ENCODE data around the gene MBOAT7.

MBOAT7 gene

DNA sequence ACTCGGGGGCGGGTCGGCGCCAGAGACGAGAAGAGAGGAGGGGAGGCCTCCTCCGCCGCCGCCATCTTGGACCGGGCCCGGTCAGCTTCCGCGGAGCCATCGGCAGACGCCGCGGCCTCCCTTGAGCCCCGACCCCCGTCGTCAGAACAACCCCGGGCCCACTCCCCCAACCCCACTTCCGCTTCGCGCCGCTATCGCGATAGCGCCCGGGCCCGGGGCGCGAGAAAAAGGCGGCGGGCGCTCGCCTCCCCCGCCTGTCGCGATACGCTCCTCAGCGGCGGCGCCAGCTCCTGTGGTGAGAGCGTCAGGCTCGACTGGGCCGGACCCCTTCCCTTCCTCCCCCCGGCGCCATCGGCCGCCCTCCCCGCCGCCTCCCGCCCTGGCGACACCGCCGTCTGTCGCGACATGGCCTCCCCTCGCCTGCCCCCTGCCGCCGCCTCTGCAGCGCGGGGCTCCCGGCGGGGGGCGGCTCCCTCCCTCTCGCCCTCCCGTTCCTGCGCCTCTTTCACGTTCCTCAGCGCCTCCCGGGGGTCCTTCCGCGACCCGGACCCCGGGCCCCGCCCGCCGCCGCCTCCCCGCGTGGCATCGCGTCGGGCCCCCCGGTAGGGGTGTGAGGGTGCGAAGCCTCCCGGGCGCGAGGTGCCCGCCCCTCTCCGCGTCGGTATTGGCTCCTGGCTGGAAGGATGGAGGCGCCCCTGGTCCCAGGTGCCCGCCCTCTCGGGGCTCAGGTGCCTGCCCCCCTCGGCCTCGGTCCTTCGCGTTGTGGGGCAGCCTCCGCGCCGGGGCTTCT, 51.5 kb downstream of the MBOAT7 start, which contains the start of gene CNOT3:
TSS of gene CNOT3 (plus strand) at position 64 of the 790 bp plus-strand sequence. CDS start 5,217 bp downstream, outside the sequence.
- DNase-seq = no peak

- DNase-seq = peak; percentile 94 to 95
Observed at GRCh38 chr19:54136864-54137698, 52.3 kb downstream of the MBOAT7 start.

DNA sequence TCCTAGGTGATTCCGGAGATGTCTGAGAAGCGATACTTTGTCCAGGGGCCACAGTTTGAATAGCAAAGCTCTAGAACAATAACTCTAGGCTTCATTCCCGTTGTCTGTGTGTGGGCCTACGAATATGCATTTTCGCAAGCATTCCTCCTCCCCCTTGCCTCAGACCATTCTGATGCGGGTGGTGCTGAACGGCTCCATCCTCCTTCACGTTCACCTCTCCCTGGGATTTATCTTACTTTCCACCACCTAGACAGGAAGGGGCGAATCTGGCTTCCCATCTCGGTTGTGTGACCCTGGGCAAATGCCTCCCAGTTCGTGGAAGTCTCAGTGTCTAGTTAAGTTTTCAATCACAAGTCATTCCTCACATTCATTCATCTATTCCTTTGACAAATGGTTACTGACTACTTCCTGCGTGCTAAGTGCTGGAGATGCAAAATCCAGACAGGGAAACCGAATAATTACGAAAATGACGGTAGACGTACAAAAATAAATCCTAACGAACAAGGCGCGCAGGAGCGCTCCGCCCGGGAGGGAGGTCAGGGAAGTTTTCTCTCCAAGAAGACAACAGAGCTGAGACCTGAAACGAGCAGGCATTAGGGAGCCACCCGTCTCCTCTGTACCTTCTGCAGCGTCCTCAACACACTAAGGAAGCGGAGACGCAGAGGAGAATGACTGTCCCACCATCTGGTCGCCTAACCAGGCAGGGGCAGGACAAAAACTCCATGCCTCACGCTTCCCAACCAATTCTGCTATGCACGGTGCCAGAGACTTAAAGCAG, 53.1 kb downstream of the MBOAT7 start:
- DNase-seq = no peak

DNA sequence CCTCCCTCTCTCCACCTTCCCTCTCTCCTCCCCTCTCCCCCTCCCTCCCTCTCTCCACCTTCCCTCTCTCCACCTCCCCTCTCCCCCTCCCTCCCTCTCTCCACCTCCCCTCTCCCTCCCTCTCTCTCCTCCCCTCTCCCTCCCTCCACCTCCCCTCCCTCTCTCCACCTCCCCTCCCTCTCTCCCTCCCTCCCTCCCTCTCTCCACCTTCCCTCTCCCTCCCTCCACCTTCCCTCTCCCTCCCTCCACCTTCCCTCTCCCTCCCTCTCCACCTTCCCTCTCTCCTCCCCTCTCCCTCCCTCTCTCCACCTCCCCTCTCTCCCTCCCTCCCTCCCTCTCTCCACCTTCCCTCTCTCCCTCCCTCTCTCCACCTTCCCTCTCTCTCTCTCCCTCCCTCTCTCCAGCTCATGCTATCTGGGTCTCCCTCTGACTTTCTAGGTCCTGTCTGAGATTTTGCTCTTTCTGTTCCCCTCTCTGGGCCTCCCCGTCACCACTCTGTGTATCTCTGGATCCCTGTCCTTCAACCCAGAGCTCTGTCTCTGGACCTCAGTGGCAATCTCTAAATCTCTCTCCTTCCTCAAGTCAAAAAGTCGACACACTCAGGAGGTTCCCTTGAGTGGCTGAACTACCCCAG, 55.3 kb downstream of the MBOAT7 start:
- no peak for DNase-seq

- DNase-seq = no peak
Observed at GRCh38 chr19:54133312-54133956, 55.9 kb downstream of the MBOAT7 start.

DNA sequence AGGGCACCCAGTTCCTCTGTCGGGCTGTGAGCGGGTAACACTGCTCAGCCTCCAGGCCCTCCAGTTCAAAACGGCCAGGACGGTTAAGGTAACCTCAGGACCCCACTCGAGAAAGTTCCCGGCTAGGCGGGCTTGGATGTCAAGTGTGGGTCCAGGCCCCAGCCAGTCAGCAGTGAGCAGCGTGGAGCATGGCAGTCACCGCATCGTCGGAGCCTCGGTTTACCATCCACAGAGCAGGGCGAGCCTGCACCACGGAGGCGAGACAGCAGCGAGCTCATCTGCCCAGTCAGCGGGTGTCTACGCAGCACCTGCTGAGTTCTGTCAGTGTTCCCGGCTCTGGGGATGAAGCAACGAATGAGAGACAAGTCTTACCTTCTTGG, 59.8 kb downstream of the MBOAT7 start:
- no peak for DNase-seq

- no peak for DNase-seq
Observed at GRCh38 chr19:54128796-54129616, 60.4 kb downstream of the MBOAT7 start.

GRCh38 chr19:54128441-54128725, 61.0 kb downstream of the MBOAT7 start:
- DNase-seq = no peak

DNA sequence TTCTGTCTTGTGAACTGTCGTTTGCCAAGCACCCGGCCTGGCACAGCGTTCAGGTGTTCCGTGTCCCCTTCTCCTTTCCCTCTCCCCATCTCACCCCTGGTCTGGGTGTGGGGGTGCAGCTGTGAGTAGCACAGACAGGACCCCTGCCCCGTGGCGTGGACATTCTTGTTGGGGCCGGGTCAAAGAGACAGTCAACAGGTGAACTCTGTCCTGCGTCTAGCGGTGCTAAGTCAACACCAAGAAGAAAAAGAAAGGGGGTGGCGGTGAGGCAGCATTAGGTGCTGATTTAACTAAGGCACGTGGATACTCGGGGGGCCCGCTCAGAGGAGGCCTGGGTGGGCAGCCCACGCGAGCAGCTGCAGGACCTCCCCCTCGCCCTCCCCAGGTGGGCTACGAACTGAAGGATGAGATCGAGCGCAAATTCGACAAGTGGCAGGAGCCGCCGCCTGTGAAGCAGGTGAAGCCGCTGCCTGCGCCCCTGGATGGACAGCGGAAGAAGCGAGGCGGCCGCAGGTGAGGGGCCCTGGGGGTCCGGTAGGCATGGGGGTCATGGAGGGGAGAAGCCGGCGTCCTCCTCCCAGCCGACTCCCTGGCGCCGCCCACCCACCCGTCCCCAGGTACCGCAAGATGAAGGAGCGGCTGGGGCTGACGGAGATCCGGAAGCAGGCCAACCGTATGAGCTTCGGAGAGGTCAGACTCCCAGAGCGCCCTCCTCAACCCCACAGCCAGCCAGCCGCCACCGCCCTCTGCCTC, 61.5 kb downstream of the MBOAT7 start:
- DNase-seq = no peak

DNA sequence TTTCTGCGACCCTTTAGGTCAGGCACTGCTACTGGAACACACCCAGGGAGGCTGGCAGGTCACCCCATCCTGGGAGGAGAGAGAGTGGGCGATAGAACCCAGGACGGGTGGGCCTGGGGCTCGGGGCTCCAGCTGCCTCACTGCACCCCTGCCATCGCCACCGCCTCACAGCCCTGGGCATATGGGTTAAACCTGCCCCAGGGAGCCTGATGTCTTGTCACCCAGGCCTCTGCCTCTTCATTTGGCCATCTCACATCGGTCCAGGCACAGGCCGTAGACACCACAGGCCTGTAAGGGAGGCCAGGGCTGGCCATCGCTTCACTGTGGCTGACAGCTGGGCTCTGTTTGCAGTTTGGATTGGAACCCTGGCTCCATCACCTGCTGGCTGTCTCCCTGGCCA, 63.7 kb downstream of the MBOAT7 start:
- no peak for DNase-seq

GRCh38 chr19:54124393-54124792, 65.0 kb downstream of the MBOAT7 start:
- no peak for DNase-seq

GRCh38 chr19:54123682-54124081, 65.7 kb downstream of the MBOAT7 start:
- no peak for DNase-seq
